Measurements from ENCODE around the gene RIMS1.

RIMS1 gene

GRCh38 chr6:72363844-72364740 lies 477.7 kb downstream of the RIMS1 start:
- DNase-seq = no peak

- DNase-seq = no peak
Measured at GRCh38 chr6:72365773-72366172, 479.4 kb downstream of the RIMS1 start.

DNA sequence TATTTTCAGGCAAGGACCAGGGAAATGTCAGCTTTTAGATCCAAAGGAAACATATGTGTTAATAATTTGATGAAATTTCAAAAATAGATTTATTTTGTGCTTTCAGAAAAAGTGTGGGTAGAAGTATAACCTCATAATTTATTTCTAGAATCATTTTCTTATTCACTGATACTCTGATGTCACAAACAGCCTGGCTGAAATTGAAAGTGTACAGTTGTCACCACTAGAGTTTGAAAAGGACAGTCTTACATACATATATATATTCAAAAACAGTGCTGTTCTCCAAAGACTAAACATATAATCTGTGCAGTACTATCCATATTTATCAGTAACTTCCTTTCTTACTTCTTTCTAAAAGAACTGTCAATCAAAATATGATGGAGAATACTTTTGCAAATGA lies 481.1 kb downstream of the RIMS1 start:
- DNase-seq = no peak

DNA sequence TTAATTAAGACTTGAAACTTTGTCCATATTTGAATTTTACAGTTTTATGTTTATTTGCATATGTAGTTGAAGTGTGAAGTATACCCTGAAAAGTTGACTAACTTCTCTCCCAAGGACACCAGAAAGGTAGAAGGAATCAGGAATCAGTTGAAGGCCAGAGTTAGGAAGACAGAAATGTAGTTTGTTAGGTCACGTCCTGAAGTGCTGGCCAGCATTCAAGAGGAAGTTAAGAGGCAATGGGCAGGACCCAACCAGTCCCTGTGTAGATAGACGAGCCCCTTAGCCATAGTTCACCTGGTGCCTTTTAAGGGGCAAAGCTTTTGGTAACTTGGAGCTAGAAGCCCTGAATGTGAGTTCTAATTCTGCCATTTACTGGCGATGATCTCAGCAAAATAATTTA lies 485.1 kb downstream of the RIMS1 start:
- DNase-seq = no peak

DNA sequence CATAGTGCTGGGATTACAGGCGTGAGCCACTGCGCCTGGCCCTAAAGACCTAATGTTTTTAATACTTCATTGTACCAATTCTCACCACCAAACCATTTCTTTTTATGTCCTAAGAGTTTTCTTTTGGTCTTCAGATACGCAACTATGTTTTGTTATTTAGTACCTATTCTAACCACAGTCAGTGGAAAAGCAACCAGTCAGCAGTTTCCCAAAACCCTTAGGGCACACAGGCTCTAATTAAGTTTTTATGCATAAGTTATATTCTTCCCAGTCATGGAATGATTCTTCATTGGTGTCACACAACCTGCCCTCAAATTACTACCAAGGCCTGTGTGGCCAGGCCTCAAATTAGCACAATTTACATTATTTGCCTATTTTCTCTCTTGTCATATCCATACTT lies 487.8 kb downstream of the RIMS1 start:
- DNase-seq = no peak

DNA sequence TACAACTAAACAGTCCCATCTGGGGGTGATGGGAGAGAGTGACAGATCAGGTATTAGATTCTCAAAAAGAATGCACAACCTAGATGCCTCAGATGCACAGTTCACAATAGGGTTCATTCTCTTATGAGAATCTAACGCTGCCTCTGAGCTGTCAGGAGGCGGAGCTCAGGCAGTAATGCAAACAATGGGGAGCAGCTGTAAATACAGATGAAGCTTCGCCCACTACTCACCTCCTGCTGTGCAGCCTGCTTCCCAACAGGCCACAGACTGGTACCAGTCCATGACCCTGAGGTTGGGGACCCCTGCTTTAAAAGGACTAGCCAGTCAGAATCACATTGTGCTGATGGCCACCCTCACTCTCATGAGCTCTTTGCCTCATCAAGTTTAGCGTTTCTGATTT lies 488.5 kb downstream of the RIMS1 start:
- DNase-seq = no peak

- no peak for DNase-seq
Measured at GRCh38 chr6:72376736-72377135, 490.4 kb downstream of the RIMS1 start.

GRCh38 chr6:72381076-72381475 lies 494.7 kb downstream of the RIMS1 start:
- DNase-seq = no peak

DNA sequence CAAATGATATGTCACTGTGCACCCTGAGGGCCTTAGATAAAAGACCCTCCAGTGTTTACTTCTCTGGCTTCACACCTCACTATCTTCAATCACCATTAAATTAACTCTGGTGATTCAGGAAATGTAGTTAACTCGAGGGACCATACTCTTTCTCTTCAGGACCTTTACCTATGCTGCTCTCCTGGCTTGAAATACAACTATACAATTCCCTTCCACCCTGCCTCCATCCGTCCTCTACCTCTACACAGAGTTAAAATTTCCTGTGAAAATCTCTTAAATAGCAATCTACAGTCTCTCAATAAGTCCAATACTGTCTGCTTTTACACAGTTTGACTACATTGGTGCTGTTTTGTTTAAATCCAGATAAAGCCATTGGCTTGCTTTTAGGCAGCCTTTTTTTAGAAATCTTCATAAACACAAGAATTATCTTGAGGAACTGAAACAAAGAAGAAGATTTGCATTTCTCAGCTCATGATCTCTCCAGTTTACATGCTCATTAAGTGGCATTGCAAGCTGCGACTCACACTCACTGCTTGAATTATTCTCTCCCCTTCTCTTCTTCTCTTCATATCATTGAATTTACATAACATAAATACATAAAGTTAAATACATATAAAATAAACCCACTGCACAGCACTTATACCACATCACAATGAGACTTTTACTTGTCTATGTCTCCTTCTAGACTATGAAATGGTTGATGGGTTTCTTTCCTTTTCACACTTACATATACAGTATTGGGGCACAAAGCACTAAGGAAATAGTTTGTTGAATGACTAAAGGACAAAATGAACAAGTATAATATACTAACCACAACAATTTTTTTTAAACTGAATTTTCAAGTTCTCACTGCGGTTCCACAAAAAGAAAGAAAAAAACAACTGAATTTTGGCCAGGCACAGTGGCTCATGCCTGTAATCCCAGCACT lies 496.5 kb downstream of the RIMS1 start:
- DNase-seq = no peak

DNA sequence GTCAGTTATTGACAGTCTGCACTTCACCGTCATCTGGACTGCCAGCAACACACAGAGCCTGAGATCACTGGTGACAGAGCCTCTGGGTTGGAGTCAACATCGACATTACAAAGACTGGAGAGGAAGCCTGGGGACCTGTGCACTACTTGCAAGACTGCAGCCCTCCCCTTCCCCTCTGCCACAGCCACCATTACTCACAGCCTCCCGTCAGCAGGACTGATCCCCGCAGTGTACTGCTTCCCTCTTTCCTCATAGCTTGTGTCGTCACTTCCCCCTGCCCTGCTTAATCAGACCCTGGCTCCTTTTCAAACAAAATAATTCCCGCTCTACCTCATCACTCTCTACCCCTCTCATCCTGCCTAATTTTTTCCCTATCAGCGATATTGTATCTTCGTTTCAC lies 500.0 kb downstream of the RIMS1 start:
- DNase-seq = no peak

DNA sequence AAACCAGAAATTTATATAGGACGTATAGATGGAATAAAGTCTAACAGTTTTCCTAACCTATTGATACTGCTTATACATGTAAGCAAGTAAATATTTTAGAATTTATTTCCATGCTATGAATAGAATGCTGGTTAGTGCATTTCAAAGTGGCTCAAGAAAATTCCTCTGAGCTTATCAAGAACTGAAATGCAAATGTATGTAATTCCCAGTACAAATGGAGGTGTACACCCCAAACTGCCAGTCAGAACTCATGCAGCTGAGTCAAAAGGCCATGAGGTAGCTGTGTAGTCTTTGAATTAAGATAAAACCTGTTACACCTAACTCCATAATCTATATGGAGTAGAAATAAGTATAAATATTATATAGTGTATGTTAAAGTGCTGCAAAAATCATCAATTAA lies 503.3 kb downstream of the RIMS1 start:
- DNase-seq = no peak

DNA sequence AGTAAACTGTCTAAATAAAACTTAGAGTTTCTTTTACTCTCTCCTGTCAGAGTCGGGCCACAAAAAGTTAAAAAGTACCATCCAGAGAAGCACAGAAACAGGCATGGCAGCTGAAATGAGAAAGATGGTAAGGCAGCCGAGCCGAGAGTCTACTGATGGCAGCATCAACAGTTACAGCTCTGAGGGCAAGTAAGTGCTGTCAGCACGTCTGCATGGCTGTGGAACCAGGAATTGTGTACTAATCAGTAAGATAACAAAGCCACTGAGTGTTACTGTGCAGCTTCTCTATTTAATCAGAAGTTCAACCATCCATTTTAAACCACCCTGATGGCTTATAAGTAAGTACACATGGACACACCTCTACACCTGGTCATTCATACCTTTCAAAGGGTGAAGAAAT lies 504.2 kb downstream of the RIMS1 start:
- no peak for DNase-seq

- DNase-seq = no peak
Measured at GRCh38 chr6:72401865-72402264, 515.5 kb downstream of the RIMS1 start.

GRCh38 chr6:72403413-72403812 lies 517.1 kb downstream of the RIMS1 start:
- no peak for DNase-seq

GRCh38 chr6:72406517-72406916 lies 520.2 kb downstream of the RIMS1 start:
- DNase-seq = no peak

DNA sequence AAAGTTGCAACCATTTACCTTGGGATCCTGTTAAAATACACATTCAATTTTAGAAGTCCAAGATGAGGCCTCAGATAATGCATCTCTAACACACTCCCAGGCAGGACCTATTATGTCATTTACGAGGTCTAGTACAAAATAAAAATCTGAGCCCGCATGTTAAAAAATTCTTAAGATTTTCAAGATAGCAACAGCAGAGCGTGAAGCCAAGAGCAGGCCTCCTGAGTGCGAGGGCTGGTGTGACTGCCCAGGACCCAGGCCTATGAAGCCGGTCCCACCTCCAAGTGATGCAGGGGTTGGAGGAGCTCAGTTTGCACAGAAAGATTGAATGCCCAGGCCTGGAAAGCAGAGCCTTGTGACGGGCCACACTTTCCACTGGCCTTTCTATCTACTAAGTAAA lies 524.4 kb downstream of the RIMS1 start:
- DNase-seq = no peak

DNA sequence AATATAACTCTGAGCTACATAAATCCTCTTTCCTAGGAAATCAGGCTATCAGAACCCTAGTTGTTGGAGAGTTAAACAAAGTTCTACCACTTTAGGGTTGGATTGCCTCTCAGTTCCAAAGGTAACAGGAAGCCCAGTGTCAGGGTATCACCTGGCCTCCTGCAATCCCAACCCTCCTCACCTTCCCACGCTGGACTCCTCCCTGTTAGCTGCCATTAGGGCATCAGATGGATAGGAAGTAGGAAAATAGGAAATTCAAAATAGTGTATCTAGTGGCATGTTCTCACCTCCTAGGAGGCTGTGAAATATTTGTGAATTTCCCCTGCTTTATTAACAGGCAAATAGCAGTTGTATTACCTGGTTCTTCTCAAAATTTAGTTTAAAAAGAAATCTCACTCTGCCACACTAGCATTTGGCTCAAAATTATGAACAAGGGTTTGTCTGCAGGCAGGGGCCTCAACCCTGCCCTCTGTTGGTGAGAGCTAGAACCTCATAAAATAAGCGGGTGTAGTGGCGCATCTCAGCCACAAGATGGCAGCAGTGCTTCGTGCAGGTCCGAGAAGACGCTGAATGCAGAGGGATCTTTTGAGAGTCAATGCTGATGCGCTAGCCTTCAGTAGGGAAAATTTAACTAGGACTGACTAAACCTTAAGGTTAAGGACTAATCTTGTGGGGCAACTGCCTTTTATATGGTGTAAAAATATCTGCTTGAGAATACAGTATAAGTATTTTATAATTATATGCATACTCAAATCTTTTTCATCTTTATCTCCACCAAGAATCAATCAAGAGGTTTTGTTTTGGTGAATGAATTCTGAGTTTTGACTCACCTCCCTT lies 525.7 kb downstream of the RIMS1 start:
- DNase-seq = peak; percentile 58

DNA sequence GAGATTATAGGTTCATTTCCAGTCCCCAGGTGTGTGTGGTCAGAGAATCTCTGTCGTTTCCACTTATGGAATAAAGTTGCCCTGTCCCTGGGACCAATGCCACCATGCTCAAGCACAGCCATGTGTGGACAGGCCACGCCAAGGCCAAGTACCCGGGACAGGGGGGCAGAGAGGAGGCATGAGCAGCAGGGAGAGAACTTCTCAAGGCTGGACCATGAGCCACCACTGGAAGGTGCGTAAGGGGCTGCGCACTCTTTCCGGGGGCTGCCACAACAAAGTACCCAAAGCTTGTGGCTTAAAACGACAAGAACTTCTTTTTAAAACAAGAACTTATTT lies 526.3 kb downstream of the RIMS1 start:
- no peak for DNase-seq

DNA sequence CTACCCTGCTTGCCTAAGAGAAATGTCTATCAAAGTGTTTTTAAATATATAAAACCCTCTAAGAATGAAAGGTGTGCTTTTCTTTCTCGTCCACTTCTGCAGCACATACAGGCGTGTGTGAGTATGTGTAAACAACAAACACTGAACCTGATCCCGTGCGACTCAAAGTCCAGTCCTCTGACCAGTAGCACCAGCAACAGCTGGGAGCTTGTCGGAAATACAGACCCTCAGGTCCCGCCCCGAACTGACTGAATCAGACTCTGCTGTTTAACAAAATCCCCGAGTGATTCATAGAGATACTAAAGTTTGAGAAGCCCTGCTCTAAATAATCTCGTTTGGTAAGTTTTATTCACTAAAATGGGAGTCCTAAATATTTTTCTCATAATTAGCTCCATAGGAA lies 527.5 kb downstream of the RIMS1 start:
- DNase-seq = no peak

DNA sequence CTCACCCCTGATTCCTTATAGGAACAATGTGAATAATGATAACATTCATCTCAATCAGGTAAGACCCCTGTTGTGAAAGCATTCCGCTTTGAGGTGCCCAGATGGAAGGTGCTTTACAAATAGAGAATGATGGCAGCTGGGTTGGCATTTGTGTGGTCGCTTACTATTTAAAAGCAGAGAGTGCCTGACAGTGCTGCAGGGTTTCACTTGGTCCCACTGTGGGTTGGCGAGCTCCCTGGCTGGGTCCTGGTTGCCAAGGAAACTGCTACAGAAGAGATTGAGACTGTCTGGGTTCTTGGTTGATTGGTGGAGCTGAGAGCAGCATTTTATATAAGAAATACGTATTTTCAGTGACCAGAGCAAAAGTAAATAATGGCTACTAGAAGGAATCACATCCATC lies 528.3 kb downstream of the RIMS1 start:
- DNase-seq = no peak

DNA sequence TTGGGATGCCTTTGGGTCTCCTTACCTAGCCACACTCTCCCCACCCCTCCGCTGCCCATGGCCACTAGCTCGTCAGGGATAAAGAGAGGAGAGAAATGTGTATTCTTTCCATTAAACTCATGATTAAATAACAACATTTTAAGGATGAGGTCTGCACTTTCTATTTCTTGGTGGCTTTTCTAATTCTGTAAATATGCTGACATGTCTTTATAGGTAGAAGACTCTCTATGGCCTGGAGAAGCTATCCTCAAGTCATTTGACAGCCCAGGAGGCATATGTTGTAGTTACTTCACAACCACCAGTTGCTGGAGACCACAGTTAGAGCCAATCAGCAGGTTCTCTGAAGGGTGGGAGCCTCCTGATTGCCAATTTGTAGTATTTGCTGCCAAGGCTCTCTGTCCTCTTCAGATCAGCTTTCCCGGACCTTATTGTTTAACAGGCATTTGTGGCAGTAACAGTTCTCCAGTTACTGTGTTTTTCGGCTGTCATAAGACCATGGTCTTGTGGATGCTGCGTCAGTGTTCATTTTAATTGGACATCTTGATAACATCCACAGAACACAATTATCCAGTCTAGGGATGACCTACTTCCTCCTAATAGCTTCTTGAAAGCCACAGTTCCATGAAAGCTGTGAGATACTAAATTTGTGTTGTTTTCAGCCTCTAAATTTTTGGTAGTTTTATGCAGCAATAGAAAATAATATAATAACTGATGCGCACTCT lies 530.6 kb downstream of the RIMS1 start:
- DNase-seq = no peak

DNA sequence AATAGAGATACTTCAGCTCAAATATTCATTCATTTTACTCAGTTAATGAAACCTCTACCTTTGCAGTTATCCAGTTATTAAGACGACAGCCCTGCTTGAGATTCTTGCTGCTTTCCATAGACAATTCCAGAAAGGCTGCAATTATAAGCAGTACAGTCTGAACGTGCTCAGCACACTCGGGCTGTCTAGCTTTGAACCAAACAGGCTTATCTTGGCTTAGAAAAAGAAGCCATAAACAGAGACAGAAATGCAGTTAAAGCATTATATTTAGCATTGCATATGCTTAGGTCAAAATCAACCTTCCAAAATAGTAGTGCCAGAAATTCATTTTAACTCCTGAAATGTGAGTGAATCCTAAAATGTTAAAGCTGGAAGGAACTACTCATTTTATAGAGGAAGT lies 531.4 kb downstream of the RIMS1 start:
- no peak for DNase-seq

DNA sequence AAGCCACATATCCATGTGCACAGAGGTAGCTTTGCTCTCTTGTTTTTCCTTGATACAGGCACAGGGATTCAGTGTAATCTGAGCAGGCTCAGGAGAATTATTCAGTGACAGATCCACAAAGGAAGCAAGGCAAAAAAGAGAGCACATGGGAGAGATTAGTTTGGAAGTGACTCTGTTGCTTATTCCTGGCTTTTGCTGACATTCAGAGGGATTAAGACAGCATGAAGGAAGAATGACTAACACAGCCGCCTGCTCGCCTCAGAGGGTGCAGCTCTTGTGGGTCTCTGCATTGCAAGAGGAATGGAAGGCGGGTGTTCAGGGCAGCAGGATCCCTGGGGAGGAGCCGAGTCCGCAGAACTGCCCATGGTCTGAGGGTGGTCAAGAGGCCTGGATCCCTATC lies 532.1 kb downstream of the RIMS1 start:
- no peak for DNase-seq

Data from activated naive CD4-positive, alpha-beta T cell treated with anti-CD3 and anti-CD28 coated beads, Interleukin-2, amount 50 U/mL, for 16 hours (primary cell).